K562 (cell line): ENCODE results near the gene GLT8D2.

ENCODE experiments used
- CHD4 ChIP-seq: fragments of 200-600 bp; sonication (generic); IDR thresholded peaks from 3 replicates; pipeline ENCODE4 v1.6.1; 2012; ENCODE audit warnings: low read depth, mild to moderate bottlenecking, mixed read lengths, low read length, inconsistent platforms; ENCODE audit not compliant: insufficient read depth, insufficient replicate concordance, poor library complexity, severe bottlenecking
- HCFC1 ChIP-seq: IDR thresholded peaks from 2 replicates; pipeline ENCODE4 v1.6.1; 2012; ENCODE audit warnings: low read depth, low read length, improper control_type of control experiment
- KLF10 ChIP-seq: fragments of 250-450 bp; sonication (Bioruptor Pico); IDR thresholded peaks from 2 replicates; pipeline ENCODE4 v1.6.1; 2021; ENCODE audit warnings: matching md5 sums
- LARP7 ChIP-seq: fragments of 450-650 bp; IDR thresholded peaks from 2 replicates; pipeline ENCODE4 v1.6.1; 2016
- POLR2A ChIP-seq: fragments of 450-650 bp; conservative IDR thresholded peaks from 2 replicates; pipeline ENCODE4 v1.6.1; 2016
- TARDBP ChIP-seq: fragments of 450-650 bp; IDR thresholded peaks from 2 replicates; pipeline ENCODE4 v1.6.1; 2016
- ZNF561 ChIP-seq: fragments of 450-650 bp; formaldehyde crosslinking; conservative IDR thresholded peaks from 2 replicates; pipeline ENCODE4 v1.4.0; 2020; ENCODE audit warnings: mild to moderate bottlenecking, moderate library complexity
- TF ChIP-seq, protein P1 (sequence below): fragments of 450-650 bp; formaldehyde crosslinking; IDR thresholded peaks from 2 replicates; pipeline ENCODE4 v1.4.0; 2022; ENCODE audit warnings: mild to moderate bottlenecking, moderate library complexity
- TF ChIP-seq, protein P2 (sequence below), 3 experiments: IDR thresholded peaks in 2 of 3; conservative IDR thresholded peaks in 1 of 3; 2 replicates each; pipeline ENCODE4 v1.5.1; 2011 to 2012; ENCODE audit warnings: low read length in 3 of 3, mild to moderate bottlenecking in 3 of 3, control low read depth in 2 of 3, improper control_type of control experiment in 1 of 3, inconsistent platforms in 1 of 3, low read depth in 1 of 3, mixed read lengths in 1 of 3, moderate library complexity in 1 of 3; ENCODE audit not compliant: insufficient read depth in 2 of 3
- TF ChIP-seq, protein P3 (sequence below): fragments of 250-450 bp; sonication (Bioruptor Pico); IDR thresholded peaks from 2 replicates; pipeline ENCODE4 v1.4.0; 2020; ENCODE audit warnings: mild to moderate bottlenecking, moderate library complexity
- TF ChIP-seq, protein P4 (sequence below): conservative IDR thresholded peaks from 2 replicates; pipeline ENCODE4 v1.6.1; 2011; ENCODE audit warnings: low read depth, mild to moderate bottlenecking, low read length; ENCODE audit not compliant: control insufficient read depth
- TF ChIP-seq, protein P5 (sequence below): IDR thresholded peaks from 2 replicates; pipeline ENCODE4 v1.6.1; 2014; ENCODE audit warnings: antibody characterized with exemption
- TF ChIP-seq, protein P6 (sequence below), 2 experiments: fragments of 200-800 bp in 1 of 2; sonication (Bioruptor generic) in 1 of 2; sonication (generic) in 1 of 2; formaldehyde crosslinking in 1 of 2; IDR thresholded peaks in 1 of 2; conservative IDR thresholded peaks in 1 of 2; 2 replicates each; pipeline versions ENCODE4 v1.5.0 to v1.6.1; 2016 to 2020; ENCODE audit warnings: missing compliant biosample characterization in 1 of 2, missing genetic modification characterization in 1 of 2, missing genetic modification reagents in 1 of 2

DNA sequence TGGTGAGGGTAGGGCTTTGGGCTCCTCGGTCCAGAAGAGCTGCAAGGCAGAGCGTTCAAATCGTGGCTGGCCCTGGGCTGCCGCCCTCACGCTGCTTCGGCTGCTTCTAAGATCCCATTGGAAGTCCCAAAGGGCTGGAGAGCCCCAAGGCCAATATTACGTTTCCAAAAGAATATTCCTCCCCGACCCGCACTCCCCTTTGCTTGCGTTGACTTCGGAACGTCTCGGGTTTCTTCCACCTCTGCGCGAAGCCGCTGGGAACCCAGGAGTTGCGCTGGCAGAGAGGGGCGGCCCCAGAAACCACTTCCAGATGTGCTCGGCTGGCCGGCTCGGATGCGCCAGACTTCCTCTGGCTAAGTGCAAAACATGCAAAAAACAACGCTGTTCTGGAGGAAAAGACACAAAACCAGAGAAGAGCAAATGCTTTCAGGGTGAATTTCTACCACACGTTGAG is at the start of gene GLT8D2:
- TF ChIP-seq, protein P1, sequence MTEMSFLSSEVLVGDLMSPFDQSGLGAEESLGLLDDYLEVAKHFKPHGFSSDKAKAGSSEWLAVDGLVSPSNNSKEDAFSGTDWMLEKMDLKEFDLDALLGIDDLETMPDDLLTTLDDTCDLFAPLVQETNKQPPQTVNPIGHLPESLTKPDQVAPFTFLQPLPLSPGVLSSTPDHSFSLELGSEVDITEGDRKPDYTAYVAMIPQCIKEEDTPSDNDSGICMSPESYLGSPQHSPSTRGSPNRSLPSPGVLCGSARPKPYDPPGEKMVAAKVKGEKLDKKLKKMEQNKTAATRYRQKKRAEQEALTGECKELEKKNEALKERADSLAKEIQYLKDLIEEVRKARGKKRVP (CRISPR knock-in tag): no peak
- TF ChIP-seq ZNF561 (CRISPR knock-in tag) (no peak), CHD4 (no peak), POLR2A (no peak), TARDBP (no peak), KLF10 (no peak), HCFC1 (no peak), LARP7 (no peak)
- TF ChIP-seq, protein P2, sequence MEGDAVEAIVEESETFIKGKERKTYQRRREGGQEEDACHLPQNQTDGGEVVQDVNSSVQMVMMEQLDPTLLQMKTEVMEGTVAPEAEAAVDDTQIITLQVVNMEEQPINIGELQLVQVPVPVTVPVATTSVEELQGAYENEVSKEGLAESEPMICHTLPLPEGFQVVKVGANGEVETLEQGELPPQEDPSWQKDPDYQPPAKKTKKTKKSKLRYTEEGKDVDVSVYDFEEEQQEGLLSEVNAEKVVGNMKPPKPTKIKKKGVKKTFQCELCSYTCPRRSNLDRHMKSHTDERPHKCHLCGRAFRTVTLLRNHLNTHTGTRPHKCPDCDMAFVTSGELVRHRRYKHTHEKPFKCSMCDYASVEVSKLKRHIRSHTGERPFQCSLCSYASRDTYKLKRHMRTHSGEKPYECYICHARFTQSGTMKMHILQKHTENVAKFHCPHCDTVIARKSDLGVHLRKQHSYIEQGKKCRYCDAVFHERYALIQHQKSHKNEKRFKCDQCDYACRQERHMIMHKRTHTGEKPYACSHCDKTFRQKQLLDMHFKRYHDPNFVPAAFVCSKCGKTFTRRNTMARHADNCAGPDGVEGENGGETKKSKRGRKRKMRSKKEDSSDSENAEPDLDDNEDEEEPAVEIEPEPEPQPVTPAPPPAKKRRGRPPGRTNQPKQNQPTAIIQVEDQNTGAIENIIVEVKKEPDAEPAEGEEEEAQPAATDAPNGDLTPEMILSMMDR (IDR thresholded peaks at IDR 0.05 in 2 of 3, conservative IDR thresholded peaks at IDR 0.05 in 1 of 3; ENCODE audit: insufficient read depth in 2 of 3, low read depth in 1 of 3, low read length in 3 of 3): no peak
- TF ChIP-seq, protein P3, sequence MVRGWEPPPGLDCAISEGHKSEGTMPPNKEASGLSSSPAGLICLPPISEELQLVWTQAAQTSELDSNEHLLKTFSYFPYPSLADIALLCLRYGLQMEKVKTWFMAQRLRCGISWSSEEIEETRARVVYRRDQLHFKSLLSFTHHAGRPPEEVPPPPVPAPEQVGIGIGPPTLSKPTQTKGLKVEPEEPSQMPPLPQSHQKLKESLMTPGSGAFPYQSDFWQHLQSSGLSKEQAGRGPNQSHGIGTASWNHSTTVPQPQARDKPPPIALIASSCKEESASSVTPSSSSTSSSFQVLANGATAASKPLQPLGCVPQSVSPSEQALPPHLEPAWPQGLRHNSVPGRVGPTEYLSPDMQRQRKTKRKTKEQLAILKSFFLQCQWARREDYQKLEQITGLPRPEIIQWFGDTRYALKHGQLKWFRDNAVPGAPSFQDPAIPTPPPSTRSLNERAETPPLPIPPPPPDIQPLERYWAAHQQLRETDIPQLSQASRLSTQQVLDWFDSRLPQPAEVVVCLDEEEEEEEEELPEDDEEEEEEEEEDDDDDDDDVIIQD (CRISPR knock-in tag): no peak
- TF ChIP-seq, protein P4, sequence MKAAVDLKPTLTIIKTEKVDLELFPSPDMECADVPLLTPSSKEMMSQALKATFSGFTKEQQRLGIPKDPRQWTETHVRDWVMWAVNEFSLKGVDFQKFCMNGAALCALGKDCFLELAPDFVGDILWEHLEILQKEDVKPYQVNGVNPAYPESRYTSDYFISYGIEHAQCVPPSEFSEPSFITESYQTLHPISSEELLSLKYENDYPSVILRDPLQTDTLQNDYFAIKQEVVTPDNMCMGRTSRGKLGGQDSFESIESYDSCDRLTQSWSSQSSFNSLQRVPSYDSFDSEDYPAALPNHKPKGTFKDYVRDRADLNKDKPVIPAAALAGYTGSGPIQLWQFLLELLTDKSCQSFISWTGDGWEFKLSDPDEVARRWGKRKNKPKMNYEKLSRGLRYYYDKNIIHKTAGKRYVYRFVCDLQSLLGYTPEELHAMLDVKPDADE: no peak
- TF ChIP-seq, protein P5, sequence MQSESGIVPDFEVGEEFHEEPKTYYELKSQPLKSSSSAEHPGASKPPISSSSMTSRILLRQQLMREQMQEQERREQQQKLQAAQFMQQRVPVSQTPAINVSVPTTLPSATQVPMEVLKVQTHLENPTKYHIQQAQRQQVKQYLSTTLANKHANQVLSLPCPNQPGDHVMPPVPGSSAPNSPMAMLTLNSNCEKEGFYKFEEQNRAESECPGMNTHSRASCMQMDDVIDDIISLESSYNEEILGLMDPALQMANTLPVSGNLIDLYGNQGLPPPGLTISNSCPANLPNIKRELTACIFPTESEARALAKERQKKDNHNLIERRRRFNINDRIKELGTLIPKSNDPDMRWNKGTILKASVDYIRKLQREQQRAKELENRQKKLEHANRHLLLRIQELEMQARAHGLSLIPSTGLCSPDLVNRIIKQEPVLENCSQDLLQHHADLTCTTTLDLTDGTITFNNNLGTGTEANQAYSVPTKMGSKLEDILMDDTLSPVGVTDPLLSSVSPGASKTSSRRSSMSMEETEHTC: no peak
- TF ChIP-seq, protein P6, sequence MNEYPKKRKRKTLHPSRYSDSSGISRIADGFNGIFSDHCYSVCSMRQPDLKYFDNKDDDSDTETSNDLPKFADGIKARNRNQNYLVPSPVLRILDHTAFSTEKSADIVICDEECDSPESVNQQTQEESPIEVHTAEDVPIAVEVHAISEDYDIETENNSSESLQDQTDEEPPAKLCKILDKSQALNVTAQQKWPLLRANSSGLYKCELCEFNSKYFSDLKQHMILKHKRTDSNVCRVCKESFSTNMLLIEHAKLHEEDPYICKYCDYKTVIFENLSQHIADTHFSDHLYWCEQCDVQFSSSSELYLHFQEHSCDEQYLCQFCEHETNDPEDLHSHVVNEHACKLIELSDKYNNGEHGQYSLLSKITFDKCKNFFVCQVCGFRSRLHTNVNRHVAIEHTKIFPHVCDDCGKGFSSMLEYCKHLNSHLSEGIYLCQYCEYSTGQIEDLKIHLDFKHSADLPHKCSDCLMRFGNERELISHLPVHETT (CRISPR knock-in tag; conservative IDR thresholded peaks at IDR 0.05 in 1 of 2, IDR thresholded peaks at IDR 0.05 in 1 of 2): no peak
